ENCODE measurements around the gene B4GALNT1. TPM values are rescaled to one million over a fixed set of nuclear protein-coding genes. Genes with fewer than 3 reads are reported as not detected.
A peak's percentile ranks its signal among the peaks of the same experiment; 100 is the strongest.
"Not testable (repeated sequence)": the region's sequence is repeated elsewhere in the genome, so short reads cannot be mapped to it uniquely, and the experiment has no call there.

B4GALNT1 gene
- total RNA-seq, 2 donors from 2014 or later, result 0.34 to 0.98 TPM

- intact Hi-C loops (cut with DNase I, micrococcal nuclease), result no loop called here
- no peak for DNase-seq
- ATAC-seq, result no peak
Observed at GRCh38 chr12:57641699-57642442, 8.9 kb upstream of the B4GALNT1 start.

- ATAC-seq (no peak), DNase-seq (no peak)
- intact Hi-C loops (cut with DNase I, micrococcal nuclease), result no loop called here
Observed at GRCh38 chr12:57640175-57641042, 7.4 kb upstream of the B4GALNT1 start.

DNA sequence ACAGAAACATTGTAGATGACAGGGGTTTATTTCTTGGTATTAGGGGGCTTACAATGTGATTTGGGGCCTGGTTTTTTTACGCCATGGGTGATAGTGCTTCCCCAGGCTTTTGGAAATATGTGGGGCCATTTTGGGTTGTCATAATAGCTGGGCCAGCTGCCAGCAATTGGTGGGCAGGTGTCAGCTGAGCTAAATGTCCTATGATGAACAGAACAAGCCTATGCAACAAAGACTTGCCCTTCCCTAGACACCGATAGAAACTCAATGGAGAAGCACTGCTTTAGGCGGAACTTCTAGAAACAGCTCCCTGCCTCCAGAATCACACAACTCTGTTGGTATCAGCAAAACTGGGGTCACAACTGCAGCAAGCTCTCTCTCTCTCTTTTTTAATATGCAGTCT lies 5.1 kb upstream of the B4GALNT1 start:
- ATAC-seq, result no peak
- intact Hi-C loops (cut with DNase I, micrococcal nuclease), result loop anchor here in 1 of 2 donors (10.0 kb wide), 1 partner anchor 47 kb away; no protein-coding TSS in a partner anchor
- DNase-seq, result no peak

- intact Hi-C loops (cut with DNase I, micrococcal nuclease), result loop anchor here in 1 of 2 donors (10.0 kb wide), 1 partner anchor 47 kb away; no protein-coding TSS in a partner anchor
- ATAC-seq, result no peak
- no peak for DNase-seq
Observed at GRCh38 chr12:57637364-57637763, 4.4 kb upstream of the B4GALNT1 start.

- not testable (repeated sequence) for DNase-seq, ATAC-seq
- intact Hi-C loops (cut with DNase I, micrococcal nuclease), result loop anchor here in 1 of 2 donors (10.0 kb wide), 1 partner anchor 48 kb away; no protein-coding TSS in a partner anchor
Observed at GRCh38 chr12:57636731-57637130, 3.7 kb upstream of the B4GALNT1 start.

DNA sequence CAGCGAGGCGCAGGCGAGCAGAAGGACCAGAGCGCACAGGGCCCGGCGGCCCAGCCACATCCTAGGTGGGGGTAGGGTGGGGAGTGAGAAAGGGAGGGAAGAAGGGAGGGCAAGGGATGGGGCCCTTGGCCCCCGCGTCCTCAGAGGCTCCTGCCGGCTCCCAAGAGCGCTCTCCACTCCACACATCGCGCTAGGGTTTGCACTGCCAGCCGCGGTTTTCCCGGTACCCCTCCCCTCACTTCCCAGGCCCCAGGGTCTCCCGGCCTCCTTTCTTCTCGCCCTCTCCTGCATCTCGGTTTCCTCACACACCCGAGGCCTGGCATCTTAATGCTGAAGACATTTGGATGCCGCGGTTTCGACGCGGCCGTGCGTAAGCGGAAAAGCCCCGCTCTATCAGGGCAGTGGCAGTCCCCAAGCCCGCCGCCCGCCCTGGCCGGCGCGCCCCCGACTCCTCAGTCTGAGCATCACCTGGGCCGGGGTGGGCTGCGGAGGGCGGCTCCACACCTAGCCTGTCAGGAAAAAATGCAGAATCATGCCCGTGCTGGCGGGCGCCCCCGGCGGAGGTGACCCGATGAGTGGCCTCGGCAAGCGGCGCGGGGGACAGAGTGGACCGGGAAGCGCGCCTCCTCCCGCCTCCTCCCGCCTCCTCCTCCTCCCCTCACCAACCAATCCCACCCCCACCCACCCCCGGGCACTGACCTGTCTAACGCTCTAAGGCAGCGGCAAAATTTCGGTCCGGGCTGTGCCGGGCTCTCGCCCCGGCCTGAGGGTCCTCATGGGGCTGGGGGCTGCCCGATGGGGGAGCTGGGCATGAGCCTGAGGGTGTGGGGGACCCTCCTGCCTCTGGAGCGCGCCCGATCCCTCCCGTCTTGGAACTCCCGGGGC lies 686 bp downstream of the B4GALNT1 start:
- DNase-seq, result no peak
- ATAC-seq, result peak; percentile 14
- intact Hi-C loops (cut with DNase I, micrococcal nuclease), result loop anchor here in 1 of 2 donors (10.0 kb wide), 1 partner anchor 52 kb away; no protein-coding TSS in a partner anchor

- ATAC-seq (no peak), DNase-seq (no peak)
- intact Hi-C loops (cut with DNase I, micrococcal nuclease), result loop anchor here in 1 of 2 donors (10.0 kb wide), 1 partner anchor 53 kb away; no protein-coding TSS in a partner anchor
Observed at GRCh38 chr12:57631566-57632072, 1.4 kb downstream of the B4GALNT1 start.

- ATAC-seq, result no peak
- intact Hi-C loops (cut with DNase I, micrococcal nuclease), result loop anchor here in 1 of 2 donors (10.0 kb wide), 1 partner anchor 54 kb away; no protein-coding TSS in a partner anchor
- no peak for DNase-seq
Observed at GRCh38 chr12:57630891-57631433, 2.0 kb downstream of the B4GALNT1 start.

- intact Hi-C loops (cut with DNase I, micrococcal nuclease), result loop anchor here in 1 of 2 donors (10.0 kb wide), 1 partner anchor 55 kb away; no protein-coding TSS in a partner anchor
- DNase-seq (no peak), ATAC-seq (no peak)
Observed at GRCh38 chr12:57629897-57630471, 3.0 kb downstream of the B4GALNT1 start.

DNA sequence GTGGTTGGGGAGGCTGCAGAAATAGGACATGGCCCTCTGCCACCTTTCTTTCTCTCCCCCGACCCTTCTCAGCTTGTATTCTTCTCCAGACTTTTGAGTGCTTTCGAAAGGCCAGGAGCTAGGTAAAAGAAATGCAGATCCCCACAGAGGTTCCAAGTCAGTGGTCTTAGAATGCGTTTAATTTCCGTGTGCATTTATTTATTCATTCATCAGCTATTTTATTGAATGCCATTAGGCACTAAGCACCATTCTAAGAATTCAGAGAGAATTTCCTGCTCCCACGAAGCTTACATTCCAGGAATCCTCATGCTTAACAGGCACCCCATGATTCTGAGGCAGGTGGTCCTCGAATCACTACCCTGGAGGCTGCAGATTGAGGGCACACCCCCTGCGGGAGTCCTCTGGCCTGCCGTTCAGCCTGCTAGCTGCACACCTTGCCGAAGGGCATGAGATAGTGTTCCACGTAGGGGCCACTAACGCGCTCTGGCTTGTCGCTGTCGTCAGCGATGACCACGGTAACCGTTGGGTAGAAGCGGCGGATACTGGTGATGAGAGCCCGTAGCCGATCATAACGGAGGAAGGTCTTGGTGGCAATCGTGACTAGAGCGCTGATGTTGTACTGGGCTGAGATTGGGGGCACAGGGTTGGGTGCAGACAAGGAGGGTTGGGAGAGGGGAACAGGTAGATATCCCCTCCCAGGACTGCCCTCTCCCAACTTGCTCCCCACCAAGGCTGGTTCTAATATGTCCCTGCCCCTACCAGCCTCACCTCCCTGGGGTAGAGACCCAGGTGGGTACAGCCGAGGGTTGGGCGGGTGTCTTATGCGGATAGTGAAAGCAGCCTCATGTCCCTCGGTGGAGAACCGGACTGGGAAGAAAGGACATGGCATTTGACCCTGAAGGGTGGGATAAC lies 4.5 kb downstream of the B4GALNT1 start:
- no peak for DNase-seq
- ATAC-seq, result no peak
- intact Hi-C loops (cut with DNase I, micrococcal nuclease), result no loop called here

DNA sequence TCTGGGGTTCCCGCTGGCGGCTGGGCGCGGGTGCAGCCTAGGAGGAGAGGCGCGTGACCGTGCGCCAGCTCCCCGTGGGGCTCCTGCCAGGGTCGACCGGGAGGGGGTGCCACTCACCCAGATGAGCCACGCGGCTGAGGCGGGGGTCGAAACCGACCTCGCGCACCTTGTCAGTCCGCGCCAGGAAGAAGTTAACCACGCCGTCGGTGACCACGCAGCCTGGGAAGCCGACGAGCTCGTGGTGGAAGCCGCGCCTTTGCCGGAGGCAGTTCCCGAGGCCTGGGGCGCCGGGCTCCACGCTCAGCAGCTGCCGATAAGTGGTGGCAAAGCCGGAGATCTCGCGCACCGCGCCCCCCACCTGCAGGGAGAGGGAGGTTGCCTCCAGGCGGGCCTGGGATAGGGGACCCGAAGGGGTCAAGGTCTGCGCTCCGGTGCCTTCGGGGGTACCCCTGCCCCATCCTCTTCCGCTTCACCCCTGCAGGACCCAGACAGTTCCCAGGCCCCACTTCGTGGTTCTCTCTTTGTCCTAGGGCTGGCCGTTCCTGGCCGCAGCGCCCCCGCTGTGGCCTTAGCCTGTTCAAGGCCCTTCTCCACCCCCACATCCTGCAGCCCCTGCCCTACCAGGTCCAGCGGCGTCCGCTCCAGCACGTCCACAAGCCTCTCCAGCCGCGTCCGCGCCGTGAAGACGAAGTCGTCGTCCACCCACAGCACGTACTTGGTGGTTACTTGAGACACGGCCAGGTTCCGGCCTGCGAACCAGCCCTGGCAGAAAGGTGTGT lies 5.3 kb downstream of the B4GALNT1 start:
- ATAC-seq (peak; percentile 13), DNase-seq (no peak)
- intact Hi-C loops (cut with DNase I, micrococcal nuclease), result no loop called here

DNA sequence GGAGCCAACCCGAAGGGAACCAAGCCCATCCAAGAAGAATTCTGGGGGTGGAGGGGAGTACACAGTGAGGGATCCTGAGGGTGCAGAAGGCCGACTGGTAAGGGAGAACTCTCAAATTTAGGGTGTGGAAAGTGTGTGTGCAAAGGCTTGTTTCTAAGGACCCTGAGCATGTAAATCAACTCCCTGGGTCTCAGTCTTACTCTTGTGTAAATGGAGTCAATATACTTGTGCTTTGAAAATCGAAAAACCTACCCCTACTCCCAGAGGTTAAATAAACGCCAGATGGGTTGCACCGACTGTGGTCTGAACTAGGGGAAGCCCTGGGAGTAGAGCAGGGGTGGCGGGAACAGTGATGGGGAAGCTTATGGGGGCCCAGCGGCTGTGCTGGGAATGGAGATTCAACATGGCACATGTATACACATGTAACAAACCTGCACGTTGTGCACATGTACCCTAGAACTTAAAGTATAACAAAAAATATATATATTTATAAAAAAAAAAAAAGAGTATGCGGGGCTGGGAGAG lies 6.0 kb downstream of the B4GALNT1 start:
- intact Hi-C loops (cut with DNase I, micrococcal nuclease), result no loop called here
- DNase-seq, result no peak
- ATAC-seq, result no peak

GRCh38 chr12:57626111-57626920 lies 6.7 kb downstream of the B4GALNT1 start:
- intact Hi-C loops (cut with DNase I, micrococcal nuclease), result no loop called here
- DNase-seq (no peak), ATAC-seq (no peak)

- intact Hi-C loops (cut with DNase I, micrococcal nuclease), result no loop called here
- DNase-seq, result no peak
- ATAC-seq, result no peak
Observed at GRCh38 chr12:57625261-57626032, 7.6 kb downstream of the B4GALNT1 start.
